ENCODE results near the gene ARCN1. TPM values are rescaled to one million over a fixed set of nuclear protein-coding genes. Genes with fewer than 3 reads are reported as not detected.

The ARCN1 gene
- total RNA-seq, 2 donors from 2014 or later, result 116 to 125 TPM

GRCh38 chr11:118619444-118620197 lies 47.4 kb downstream of the ARCN1 start:
- Histone ChIP-seq H3K27ac (peak overlapping the region; percentile 89 to 98), H3K27me3 (replicated peaks; ENCODE audit: insufficient read depth) (no peaks in the 10 kb centered on the region), H3K36me3 (peaks cover 15% of the 10 kb centered on the region), H3K4me3 (peak overlapping the region; percentile 42), H3K4me1 (ENCODE audit: control insufficient read depth in 1 of 2, low read depth in 2 of 2) (peaks cover 31 to 74% of the 10 kb centered on the region in 2 donors), H3K9me3 (no peaks in the 10 kb centered on the region)
- TF ChIP-seq CTCF (IDR thresholded peaks at IDR 0.05), result no peak
- peak; percentile 63 for ATAC-seq (ENCODE audit: insufficient number of reproducible peaks, low FRiP score, low read depth)
- DNase-seq (ENCODE audit: low spot score), result peak; percentile 80

GRCh38 chr11:118620529-118621070 lies 48.4 kb downstream of the ARCN1 start:
- H3K4me1 ChIP-seq (ENCODE audit: control insufficient read depth in 1 of 2, low read depth in 2 of 2), result peaks cover 31 to 83% of the 10 kb centered on the region in 2 donors
- H3K4me3 ChIP-seq, result peak overlapping the region; percentile 75
- H3K9me3 ChIP-seq, result no peaks in the 10 kb centered on the region
- no peaks in the 10 kb centered on the region for H3K27me3 ChIP-seq (replicated peaks; ENCODE audit: insufficient read depth)
- peak overlapping the region; percentile 89 to 98 for H3K27ac ChIP-seq
- TF ChIP-seq CTCF (IDR thresholded peaks at IDR 0.05), result no peak
- peaks cover 21% of the 10 kb centered on the region for H3K36me3 ChIP-seq
- no peak for ATAC-seq (ENCODE audit: insufficient number of reproducible peaks, low FRiP score, low read depth)
- no peak for DNase-seq (ENCODE audit: low spot score)

- DNase-seq (ENCODE audit: low spot score) (peak; percentile 79), ATAC-seq (ENCODE audit: insufficient number of reproducible peaks, low FRiP score, low read depth) (peak; percentile 50)
- Histone ChIP-seq H3K36me3 (peaks cover 19% of the 10 kb centered on the region), H3K4me1 (ENCODE audit: control insufficient read depth in 1 of 2, low read depth in 2 of 2) (peaks cover 31 to 87% of the 10 kb centered on the region in 2 donors), H3K27me3 (replicated peaks; ENCODE audit: insufficient read depth) (no peaks in the 10 kb centered on the region), H3K9me3 (no peaks in the 10 kb centered on the region), H3K27ac (peak overlapping the region; percentile 89 to 98), H3K4me3 (peak overlapping the region; percentile 75)
- TF ChIP-seq CTCF (IDR thresholded peaks at IDR 0.05), result no peak
Measured at GRCh38 chr11:118621071-118621783, 49.0 kb downstream of the ARCN1 start.

GRCh38 chr11:118621784-118622375 lies 49.7 kb downstream of the ARCN1 start:
- no peak for TF ChIP-seq CTCF (IDR thresholded peaks at IDR 0.05)
- H3K4me1 ChIP-seq (ENCODE audit: control insufficient read depth in 1 of 2, low read depth in 2 of 2), result peaks cover 31 to 85% of the 10 kb centered on the region in 2 donors
- peak overlapping the region; percentile 75 for H3K4me3 ChIP-seq
- peaks cover 20% of the 10 kb centered on the region for H3K36me3 ChIP-seq
- DNase-seq (ENCODE audit: low spot score), result no peak
- no peak for ATAC-seq (ENCODE audit: insufficient number of reproducible peaks, low FRiP score, low read depth)
- H3K9me3 ChIP-seq, result no peaks in the 10 kb centered on the region
- peak overlapping the region; percentile 89 to 98 for H3K27ac ChIP-seq
- H3K27me3 ChIP-seq (replicated peaks; ENCODE audit: insufficient read depth), result no peaks in the 10 kb centered on the region

Data from thoracic aorta (tissue), 2 donors.